ENCODE measurements around the gene DAAM2. TPM values are rescaled to one million over a fixed set of nuclear protein-coding genes. Genes with fewer than 3 reads are reported as not detected.

Gene DAAM2
- total RNA-seq, 1 experiment from 2014 or later, result not detected

DNA sequence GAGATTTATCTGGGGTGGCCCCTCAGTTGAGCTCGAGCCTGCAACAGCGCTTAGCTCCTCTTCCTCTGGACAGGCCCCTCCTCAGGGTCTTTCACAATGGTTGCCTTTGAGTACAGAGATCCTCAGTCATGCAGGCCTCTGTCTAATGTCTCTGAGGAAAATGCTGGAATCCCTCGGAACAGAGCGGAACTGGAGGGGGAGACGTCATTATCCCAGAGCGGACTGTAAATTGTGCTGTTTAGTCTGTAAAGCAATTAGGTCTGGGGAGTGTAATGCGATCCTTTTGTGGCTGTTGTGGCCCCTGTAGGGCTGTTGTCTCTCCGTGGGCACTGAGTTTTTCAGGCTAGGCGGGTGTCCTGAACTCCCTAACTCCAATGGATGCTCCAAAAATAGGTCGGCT is 15.0 kb upstream of the DAAM2 start:
- Histone ChIP-seq H3K4me3 (ENCODE audit: low read depth, low read length) (no peak overlapping the region), H3K36me3 (ENCODE audit: control insufficient read depth, insufficient read depth, low read length) (no peaks in the 10 kb centered on the region), H3K27me3 (replicated peaks; ENCODE audit: control insufficient read depth, insufficient read depth, low read length) (no peaks in the 10 kb centered on the region), H3K9me3 (no peaks in the 10 kb centered on the region), H3K4me1 (no peaks in the 10 kb centered on the region)
- H3K27ac Mint-ChIP-seq (ENCODE audit: unreplicated experiment), result no peak overlapping the region
- no peaks in the 10 kb centered on the region for H3K9me3 Mint-ChIP-seq (ENCODE audit: unreplicated experiment)
- no peaks in the 10 kb centered on the region for H3K4me1 Mint-ChIP-seq (ENCODE audit: low read depth, unreplicated experiment)
- TF ChIP-seq CTCF (IDR thresholded peaks at IDR 0.05; ENCODE audit: insufficient read depth in 1 of 2, low read depth in 1 of 2, low read length in 1 of 2, severe bottlenecking in 1 of 2, unreplicated experiment in 1 of 2), result no peak
- H3K27me3 Mint-ChIP-seq (ENCODE audit: insufficient read depth, unreplicated experiment), result peaks cover 6% of the 10 kb centered on the region
- POLR2A ChIA-PET, result no interaction called here
- no peak overlapping the region for H3K4me3 Mint-ChIP-seq (ENCODE audit: unreplicated experiment)
- BruUV-seq (replicated peaks), result no TSS peak
- CTCF ChIA-PET, result no interaction called here
- H3K36me3 Mint-ChIP-seq (ENCODE audit: insufficient read depth, unreplicated experiment), result no peaks in the 10 kb centered on the region
- DNase-seq, result no peak
- intact Hi-C loops (cut with micrococcal nuclease; ENCODE audit: unreplicated experiment), result no loop called here

- no peaks in the 10 kb centered on the region for H3K27me3 ChIP-seq (replicated peaks; ENCODE audit: control insufficient read depth, insufficient read depth, low read length)
- H3K9me3 Mint-ChIP-seq (ENCODE audit: unreplicated experiment), result no peaks in the 10 kb centered on the region
- no peak overlapping the region for H3K4me3 Mint-ChIP-seq (ENCODE audit: unreplicated experiment)
- ChIA-PET CTCF (no interaction called here), POLR2A (no interaction called here)
- intact Hi-C loops (cut with micrococcal nuclease; ENCODE audit: unreplicated experiment), result no loop called here
- no peaks in the 10 kb centered on the region for H3K4me1 Mint-ChIP-seq (ENCODE audit: low read depth, unreplicated experiment)
- no peaks in the 10 kb centered on the region for H3K36me3 ChIP-seq (ENCODE audit: control insufficient read depth, insufficient read depth, low read length)
- no peaks in the 10 kb centered on the region for H3K36me3 Mint-ChIP-seq (ENCODE audit: insufficient read depth, unreplicated experiment)
- no peak for TF ChIP-seq CTCF (IDR thresholded peaks at IDR 0.05; ENCODE audit: insufficient read depth in 1 of 2, low read depth in 1 of 2, low read length in 1 of 2, severe bottlenecking in 1 of 2, unreplicated experiment in 1 of 2)
- no peak for DNase-seq
- no TSS peak for BruUV-seq (replicated peaks)
- no peaks in the 10 kb centered on the region for H3K4me1 ChIP-seq
- H3K27ac Mint-ChIP-seq (ENCODE audit: unreplicated experiment), result no peak overlapping the region
- H3K27me3 Mint-ChIP-seq (ENCODE audit: insufficient read depth, unreplicated experiment), result peaks cover 4% of the 10 kb centered on the region
- H3K9me3 ChIP-seq, result no peaks in the 10 kb centered on the region
- H3K4me3 ChIP-seq (ENCODE audit: low read depth, low read length), result no peak overlapping the region
Observed at GRCh38 chr6:39777661-39778060, 14.5 kb upstream of the DAAM2 start.

DNA sequence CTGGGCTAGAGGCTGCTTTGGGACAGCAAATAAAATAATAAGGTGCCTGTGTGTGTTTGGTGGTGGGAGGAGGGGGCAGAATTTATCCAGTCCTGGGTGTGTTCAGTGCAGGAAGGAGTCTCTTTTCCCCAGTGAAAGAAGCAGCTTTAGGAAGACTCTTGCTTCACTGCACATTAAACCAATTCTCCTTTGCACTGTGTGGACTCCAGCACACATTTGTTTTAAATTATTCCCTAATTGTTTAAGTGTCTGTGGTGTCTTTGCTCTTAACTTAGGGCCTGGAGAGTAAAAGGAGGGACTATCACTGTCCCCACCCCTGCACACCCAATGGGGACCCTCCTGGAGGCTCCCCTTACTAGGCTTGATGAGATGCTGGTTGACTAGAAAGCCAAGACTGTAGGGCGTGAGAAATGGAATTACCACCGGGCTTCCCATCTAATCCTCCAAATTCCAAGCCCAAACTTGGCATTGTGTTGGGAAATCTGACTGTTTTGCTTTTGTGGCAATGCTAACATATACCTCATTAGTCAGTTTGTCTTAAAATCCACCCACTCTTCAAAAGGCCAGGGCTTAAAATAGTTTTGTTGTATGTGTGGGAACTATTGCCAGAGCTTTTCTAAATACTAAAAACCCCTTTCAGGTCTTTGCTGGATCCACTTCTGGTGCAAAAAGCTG is 13.5 kb upstream of the DAAM2 start:
- no peaks in the 10 kb centered on the region for H3K4me1 Mint-ChIP-seq (ENCODE audit: low read depth, unreplicated experiment)
- no peak overlapping the region for H3K27ac Mint-ChIP-seq (ENCODE audit: unreplicated experiment)
- ChIA-PET CTCF (no interaction called here), POLR2A (interaction anchor here (0.6 kb wide), 1 partner anchor 514 kb away, joined by 8 read pairs; no protein-coding TSS in a partner anchor)
- Histone ChIP-seq H3K36me3 (ENCODE audit: control insufficient read depth, insufficient read depth, low read length) (no peaks in the 10 kb centered on the region), H3K9me3 (no peaks in the 10 kb centered on the region), H3K4me3 (ENCODE audit: low read depth, low read length) (no peak overlapping the region), H3K4me1 (no peaks in the 10 kb centered on the region), H3K27me3 (replicated peaks; ENCODE audit: control insufficient read depth, insufficient read depth, low read length) (no peaks in the 10 kb centered on the region)
- no peak for TF ChIP-seq CTCF (IDR thresholded peaks at IDR 0.05; ENCODE audit: insufficient read depth in 1 of 2, low read depth in 1 of 2, low read length in 1 of 2, severe bottlenecking in 1 of 2, unreplicated experiment in 1 of 2)
- DNase-seq, result no peak
- intact Hi-C loops (cut with micrococcal nuclease; ENCODE audit: unreplicated experiment), result no loop called here
- no peak overlapping the region for H3K4me3 Mint-ChIP-seq (ENCODE audit: unreplicated experiment)
- H3K36me3 Mint-ChIP-seq (ENCODE audit: insufficient read depth, unreplicated experiment), result no peaks in the 10 kb centered on the region
- H3K9me3 Mint-ChIP-seq (ENCODE audit: unreplicated experiment), result no peaks in the 10 kb centered on the region
- peaks cover 9% of the 10 kb centered on the region for H3K27me3 Mint-ChIP-seq (ENCODE audit: insufficient read depth, unreplicated experiment)
- BruUV-seq (replicated peaks), result no TSS peak

Data from Caco-2 (cell line).